ENCODE data around the gene RBM12.

DNA sequence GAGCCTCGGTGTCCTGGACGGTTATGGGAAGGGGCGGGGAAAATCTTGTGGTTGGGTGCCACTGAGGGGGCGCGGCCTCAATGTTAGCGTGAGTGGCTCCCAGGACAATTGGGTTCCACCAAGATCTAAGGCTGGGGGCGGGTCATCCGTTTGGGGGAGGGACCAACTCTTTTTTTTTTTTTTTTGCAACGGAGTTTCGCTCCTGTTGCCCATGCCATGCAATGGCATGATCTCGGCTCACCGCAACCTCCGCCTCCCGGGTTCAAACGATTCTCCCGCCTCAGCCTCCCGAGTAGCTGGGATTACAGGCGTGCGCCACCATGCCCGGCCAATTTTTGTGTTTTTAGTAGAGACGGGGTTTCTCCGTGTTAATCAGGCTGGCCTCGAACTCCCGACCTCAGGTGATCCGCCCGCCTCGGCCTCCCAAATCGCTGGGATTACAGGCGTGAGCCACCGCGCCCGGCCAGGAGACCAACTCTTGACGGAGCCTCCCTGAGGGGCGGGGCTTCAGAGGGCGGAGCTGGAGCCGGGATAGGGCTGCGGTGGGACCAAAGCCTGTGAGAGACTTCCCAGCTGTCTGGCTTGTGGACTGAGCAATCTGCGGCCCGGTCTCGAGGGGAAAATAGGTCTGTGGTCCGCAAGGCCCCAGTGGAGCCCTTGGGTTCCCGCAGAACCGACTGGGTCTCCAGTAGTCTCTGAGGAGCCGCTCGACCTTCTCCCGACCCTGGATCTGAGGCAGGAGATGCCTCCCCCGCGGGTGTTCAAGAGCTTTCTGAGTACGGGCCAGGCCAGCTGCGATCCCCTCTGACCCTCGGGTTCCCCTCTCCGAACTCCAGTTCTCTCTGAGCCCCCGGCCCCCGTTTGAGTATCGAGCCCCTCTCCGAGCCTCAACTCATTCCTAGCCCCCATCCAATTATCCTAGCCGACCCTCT, 48.0 kb downstream of the RBM12 start:
- TF ChIP-seq, protein P1, sequence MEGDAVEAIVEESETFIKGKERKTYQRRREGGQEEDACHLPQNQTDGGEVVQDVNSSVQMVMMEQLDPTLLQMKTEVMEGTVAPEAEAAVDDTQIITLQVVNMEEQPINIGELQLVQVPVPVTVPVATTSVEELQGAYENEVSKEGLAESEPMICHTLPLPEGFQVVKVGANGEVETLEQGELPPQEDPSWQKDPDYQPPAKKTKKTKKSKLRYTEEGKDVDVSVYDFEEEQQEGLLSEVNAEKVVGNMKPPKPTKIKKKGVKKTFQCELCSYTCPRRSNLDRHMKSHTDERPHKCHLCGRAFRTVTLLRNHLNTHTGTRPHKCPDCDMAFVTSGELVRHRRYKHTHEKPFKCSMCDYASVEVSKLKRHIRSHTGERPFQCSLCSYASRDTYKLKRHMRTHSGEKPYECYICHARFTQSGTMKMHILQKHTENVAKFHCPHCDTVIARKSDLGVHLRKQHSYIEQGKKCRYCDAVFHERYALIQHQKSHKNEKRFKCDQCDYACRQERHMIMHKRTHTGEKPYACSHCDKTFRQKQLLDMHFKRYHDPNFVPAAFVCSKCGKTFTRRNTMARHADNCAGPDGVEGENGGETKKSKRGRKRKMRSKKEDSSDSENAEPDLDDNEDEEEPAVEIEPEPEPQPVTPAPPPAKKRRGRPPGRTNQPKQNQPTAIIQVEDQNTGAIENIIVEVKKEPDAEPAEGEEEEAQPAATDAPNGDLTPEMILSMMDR (IDR thresholded peaks at IDR 0.05): no peak
- TF ChIP-seq POLR2A (IDR thresholded peaks at IDR 0.05): peak; percentile 72

All from right lobe of liver (tissue), 4 donors.